Measurements from ENCODE around the gene RADIL.
"Not testable (repeated sequence)": the region's sequence is repeated elsewhere in the genome, so short reads cannot be mapped to it uniquely, and the experiment has no call there.

Gene RADIL

GRCh38 chr7:4805110-4805983 is 78.2 kb downstream of the RADIL start:
- TF ChIP-seq CTCF (IDR thresholded peaks at IDR 0.05; ENCODE audit: low read depth, low read length, missing control alignments): no peak
- Histone ChIP-seq H3K36me3 (replicated peaks) (no peaks in the 10 kb centered on the region), H3K4me3 (ENCODE audit: low read depth, low read length) (no peak overlapping the region), H3K27ac (no peak overlapping the region), H3K27me3 (replicated peaks) (no peaks in the 10 kb centered on the region)
- DNase-seq: no peak
- in situ Hi-C loops (cut with HindIII; ENCODE audit: low pct_ligation_motif_present, low sequenced_read_pairs): no loop called here

GRCh38 chr7:4803397-4804241 is 79.9 kb downstream of the RADIL start:
- DNase-seq: no peak
- Histone ChIP-seq H3K4me3 (ENCODE audit: low read depth, low read length) (no peak overlapping the region), H3K27me3 (replicated peaks) (no peaks in the 10 kb centered on the region), H3K36me3 (replicated peaks) (no peaks in the 10 kb centered on the region), H3K27ac (no peak overlapping the region)
- in situ Hi-C loops (cut with HindIII; ENCODE audit: low pct_ligation_motif_present, low sequenced_read_pairs): no loop called here
- TF ChIP-seq CTCF (IDR thresholded peaks at IDR 0.05; ENCODE audit: low read depth, low read length, missing control alignments): no peak

- H3K36me3 ChIP-seq (replicated peaks); DNase-seq; in situ Hi-C loops (cut with HindIII; ENCODE audit: low pct_ligation_motif_present, low sequenced_read_pairs); H3K27me3 ChIP-seq (replicated peaks); H3K4me3 ChIP-seq (ENCODE audit: low read depth, low read length); H3K27ac ChIP-seq: not testable (repeated sequence)
These were observed 80.9 kb downstream of the RADIL start for GRCh38 chr7:4802577-4802976.

DNA sequence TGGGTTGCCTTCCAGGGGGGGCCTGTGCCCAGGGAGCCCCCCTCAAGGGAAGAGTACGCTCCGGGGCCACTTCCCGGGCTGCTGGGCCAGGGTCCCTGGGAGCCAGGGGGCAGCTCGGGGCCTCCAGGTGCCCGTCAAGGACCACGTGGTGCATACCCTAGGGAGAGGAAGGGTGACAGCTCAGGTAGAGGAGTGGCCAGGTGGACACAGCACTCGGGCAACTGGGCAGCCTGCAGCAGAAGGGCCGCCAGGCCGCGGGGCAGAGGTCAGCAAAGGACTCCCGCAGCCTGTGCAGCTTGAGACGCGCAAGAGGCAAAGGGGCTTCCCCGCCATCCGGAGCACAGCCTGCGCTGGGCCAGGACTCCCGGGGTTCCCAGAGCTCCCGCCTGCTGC is 81.7 kb downstream of the RADIL start:
- DNase-seq: no peak
- Histone ChIP-seq H3K27me3 (replicated peaks) (no peaks in the 10 kb centered on the region), H3K27ac (no peak overlapping the region), H3K36me3 (replicated peaks) (no peaks in the 10 kb centered on the region), H3K4me3 (ENCODE audit: low read depth, low read length) (no peak overlapping the region)
- TF ChIP-seq CTCF (IDR thresholded peaks at IDR 0.05; ENCODE audit: low read depth, low read length, missing control alignments): no peak
- in situ Hi-C loops (cut with HindIII; ENCODE audit: low pct_ligation_motif_present, low sequenced_read_pairs): no loop called here

DNA sequence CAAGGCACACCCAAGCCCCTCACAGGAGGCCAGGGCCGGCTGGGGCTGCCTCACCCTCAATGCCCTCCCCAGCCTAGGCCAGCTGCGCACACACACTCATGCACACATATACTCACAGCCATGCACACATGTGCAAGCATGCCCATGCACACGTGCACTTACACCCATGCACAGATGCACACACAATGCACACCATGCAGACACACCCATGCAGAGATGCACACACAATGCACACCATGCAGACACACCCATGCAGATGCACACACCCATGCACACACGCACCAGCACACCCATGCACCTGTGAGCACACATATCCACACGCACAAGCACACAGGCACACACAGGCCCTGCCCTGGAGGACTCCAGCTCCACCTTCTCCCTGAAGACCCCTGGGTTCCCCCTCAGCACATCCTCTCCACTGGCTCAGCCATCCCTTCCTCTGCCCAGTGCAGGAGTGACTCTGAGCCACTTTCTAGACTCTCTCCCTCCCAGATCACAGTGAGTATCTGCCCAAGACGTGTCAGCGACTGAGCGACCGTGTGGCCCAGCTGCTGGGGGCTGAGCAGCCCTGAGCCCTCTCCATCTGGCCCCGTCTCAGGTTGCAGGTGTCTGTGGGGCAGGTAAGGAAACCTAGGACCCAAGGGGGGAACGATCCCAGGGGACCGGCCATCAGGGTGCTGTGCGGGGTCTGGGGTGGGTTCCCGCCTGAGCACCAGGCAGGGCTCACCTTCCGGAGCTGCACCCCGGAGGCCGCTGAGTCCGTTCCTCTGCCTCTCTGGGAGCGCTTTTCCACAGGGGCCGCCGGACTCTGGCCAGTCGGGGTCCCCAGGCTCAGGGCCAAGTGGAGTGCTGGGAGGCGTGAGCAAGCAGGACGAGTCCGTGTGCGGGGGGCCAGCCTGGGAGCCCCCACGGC is 82.3 kb downstream of the RADIL start:
- no peak for TF ChIP-seq CTCF (IDR thresholded peaks at IDR 0.05; ENCODE audit: low read depth, low read length, missing control alignments)
- in situ Hi-C loops (cut with HindIII; ENCODE audit: low pct_ligation_motif_present, low sequenced_read_pairs): no loop called here
- no peak for DNase-seq
- Histone ChIP-seq H3K4me3 (ENCODE audit: low read depth, low read length) (no peak overlapping the region), H3K36me3 (replicated peaks) (no peaks in the 10 kb centered on the region), H3K27ac (no peak overlapping the region), H3K27me3 (replicated peaks) (no peaks in the 10 kb centered on the region)

Data from brain microvascular endothelial cell (primary cell).